HUES64 (cell line): ENCODE measurements around the gene GALNT9.
"Not testable (repeated sequence)": the region's sequence is repeated elsewhere in the genome, so short reads cannot be mapped to it uniquely, and the experiment has no call there.

ENCODE experiments used
- H3K27ac ChIP-seq: 2 replicates; pipeline ENCODE4 v1.7.0; 2013; ENCODE audit warnings: low read depth, low read length, inconsistent platforms
- H3K27me3 ChIP-seq: 2 replicates; pipeline ENCODE4 v1.6.1; 2013; ENCODE audit warnings: mild to moderate bottlenecking, low read length; ENCODE audit not compliant: insufficient read depth
- H3K36me3 ChIP-seq: 2 replicates; pipeline ENCODE4 v1.6.1; 2013; ENCODE audit warnings: mild to moderate bottlenecking, low read length; ENCODE audit not compliant: insufficient read depth
- H3K4me1 ChIP-seq: 2 replicates; pipeline ENCODE4 v1.6.1; 2013; ENCODE audit warnings: mild to moderate bottlenecking, low read length, moderate library complexity; ENCODE audit not compliant: insufficient read depth
- H3K4me3 ChIP-seq: 2 replicates; pipeline ENCODE4 v1.5.1; 2013; ENCODE audit warnings: mild to moderate bottlenecking, low read length, moderate library complexity
- H3K9ac ChIP-seq: 2 replicates; pipeline ENCODE4 v1.6.1; 2013; ENCODE audit warnings: mild to moderate bottlenecking, low read depth, low read length
- H3K9me3 ChIP-seq: 2 replicates; pipeline ENCODE4 v1.6.1; 2013; ENCODE audit warnings: low read depth, low read length; ENCODE audit not compliant: insufficient read depth
- WGBS: fragments of 150-250, 120-280 bp; methylation state at CpG from one replicate; pipeline ENCODE4 v1.1.7; 2013; ENCODE audit warnings: missing lambda C conversion rate; 5-methylcytosine and 5-hydroxymethylcytosine counted together

Gene GALNT9

GRCh38 chr12:132154341-132154761 is 175.0 kb downstream of the GALNT9 start:
- 87% methylated on average over 21 of the region's 21 CpGs for WGBS
- Histone ChIP-seq H3K4me3 (no peak overlapping the region), H3K9ac (no peak overlapping the region), H3K27ac (no peak overlapping the region), H3K27me3 (no peaks in the 10 kb centered on the region), H3K4me1 (no peaks in the 10 kb centered on the region), H3K9me3 (peaks cover 19% of the 10 kb centered on the region), H3K36me3 (peaks cover 28% of the 10 kb centered on the region)

DNA sequence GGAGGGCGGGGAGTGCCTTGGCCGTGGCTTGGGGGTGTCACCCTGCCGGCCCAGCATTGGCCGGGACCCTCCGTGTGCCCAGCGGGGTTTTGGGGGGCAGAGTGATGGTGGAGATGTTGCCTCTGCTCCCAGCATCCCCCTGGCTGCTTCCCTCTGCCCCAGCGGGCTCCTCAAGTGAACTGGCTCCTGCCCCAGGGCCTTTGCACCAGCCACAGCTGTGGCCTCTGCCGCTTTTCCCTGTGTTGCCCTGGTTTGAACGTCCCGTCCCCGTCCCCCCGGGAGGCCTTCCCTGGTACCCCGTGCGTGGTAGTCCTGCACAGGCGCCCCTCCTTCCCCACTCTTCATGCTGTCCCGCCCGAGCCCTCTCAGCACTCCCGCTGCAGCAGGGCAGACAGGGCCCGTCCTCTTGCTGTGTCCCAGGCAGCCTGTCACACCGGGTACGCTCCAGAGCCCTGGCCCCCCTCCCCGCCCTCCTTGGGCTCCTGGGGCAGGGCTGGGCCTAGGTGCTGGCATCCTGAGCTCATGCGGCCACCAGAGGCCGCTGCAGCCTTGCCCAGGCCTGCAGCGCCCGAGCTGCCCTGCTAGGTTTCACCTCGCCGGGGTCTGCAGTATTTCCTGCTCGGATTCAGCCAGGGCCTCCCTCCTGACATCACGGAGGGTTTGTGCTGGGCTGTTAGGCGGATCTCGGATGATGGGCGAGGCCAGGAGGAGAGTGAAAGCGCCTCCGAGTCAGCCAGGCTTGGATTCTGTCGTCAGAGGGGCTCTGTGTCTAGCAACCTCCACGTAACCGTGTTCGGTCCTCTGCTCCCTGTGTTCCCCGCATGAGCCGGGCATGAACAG is 175.7 kb downstream of the GALNT9 start:
- H3K36me3 ChIP-seq = peaks cover 28% of the 10 kb centered on the region
- H3K27me3 ChIP-seq = no peaks in the 10 kb centered on the region
- H3K4me3 ChIP-seq = no peak overlapping the region
- H3K27ac ChIP-seq = no peak overlapping the region
- no peak overlapping the region for H3K9ac ChIP-seq
- peaks cover 19% of the 10 kb centered on the region for H3K9me3 ChIP-seq
- no peaks in the 10 kb centered on the region for H3K4me1 ChIP-seq
- WGBS = 55% methylated on average over 41 of the region's 41 CpGs

- H3K36me3 ChIP-seq = peaks cover 31% of the 10 kb centered on the region
- H3K27me3 ChIP-seq = no peaks in the 10 kb centered on the region
- no peak overlapping the region for H3K9ac ChIP-seq
- H3K4me3 ChIP-seq = no peak overlapping the region
- H3K9me3 ChIP-seq = peaks cover 16% of the 10 kb centered on the region
- no peaks in the 10 kb centered on the region for H3K4me1 ChIP-seq
- no peak overlapping the region for H3K27ac ChIP-seq
- 94% methylated on average over 20 of the region's 20 CpGs for WGBS
These were observed 176.4 kb downstream of the GALNT9 start for GRCh38 chr12:132152953-132153352.

- Histone ChIP-seq H3K36me3 (peaks cover 30% of the 10 kb centered on the region), H3K4me1 (no peaks in the 10 kb centered on the region), H3K27ac (no peak overlapping the region), H3K27me3 (no peaks in the 10 kb centered on the region), H3K4me3 (no peak overlapping the region), H3K9me3 (peaks cover 11% of the 10 kb centered on the region), H3K9ac (no peak overlapping the region)
- WGBS = 95% methylated on average over 9 of the region's 9 CpGs
These were observed 177.0 kb downstream of the GALNT9 start for GRCh38 chr12:132152411-132152821.

DNA sequence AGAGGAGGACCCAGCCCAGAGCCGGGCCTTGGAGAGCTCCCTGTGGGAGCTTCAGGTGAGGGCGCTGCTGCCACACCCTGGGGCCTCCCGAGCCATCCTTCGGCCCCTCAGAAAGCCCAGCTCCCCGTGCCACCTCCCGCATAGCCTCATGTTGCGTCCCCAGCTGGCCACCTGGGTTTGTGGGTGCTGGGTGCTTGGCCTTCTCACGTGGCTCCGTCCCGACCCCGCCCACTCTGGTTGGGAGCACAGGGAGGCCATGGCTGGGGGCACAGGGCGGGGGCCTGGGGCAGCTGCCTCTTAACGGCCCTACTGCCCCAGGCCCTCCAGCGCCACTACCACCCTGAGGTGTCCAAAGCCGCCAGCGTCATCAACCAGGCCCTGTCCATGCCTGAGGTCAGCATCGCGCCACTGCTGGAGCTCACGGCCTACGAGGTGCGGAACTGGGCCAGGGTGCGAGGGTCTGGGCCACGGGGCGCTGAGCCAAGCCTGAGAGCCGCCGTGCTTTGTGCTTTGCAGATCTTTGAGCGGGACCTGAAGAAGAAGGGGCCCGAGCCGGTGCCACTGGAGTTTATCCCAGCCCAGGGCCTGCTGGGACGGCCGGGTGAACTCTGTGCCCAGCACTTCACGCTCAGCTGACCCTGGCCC is 177.5 kb downstream of the GALNT9 start:
- peaks cover 32% of the 10 kb centered on the region for H3K36me3 ChIP-seq
- 95% methylated on average over 32 of the region's 32 CpGs for WGBS
- H3K4me1 ChIP-seq = no peaks in the 10 kb centered on the region
- no peak overlapping the region for H3K27ac ChIP-seq
- H3K9me3 ChIP-seq = peaks cover 6% of the 10 kb centered on the region
- no peak overlapping the region for H3K4me3 ChIP-seq
- H3K27me3 ChIP-seq = no peaks in the 10 kb centered on the region
- H3K9ac ChIP-seq = no peak overlapping the region

DNA sequence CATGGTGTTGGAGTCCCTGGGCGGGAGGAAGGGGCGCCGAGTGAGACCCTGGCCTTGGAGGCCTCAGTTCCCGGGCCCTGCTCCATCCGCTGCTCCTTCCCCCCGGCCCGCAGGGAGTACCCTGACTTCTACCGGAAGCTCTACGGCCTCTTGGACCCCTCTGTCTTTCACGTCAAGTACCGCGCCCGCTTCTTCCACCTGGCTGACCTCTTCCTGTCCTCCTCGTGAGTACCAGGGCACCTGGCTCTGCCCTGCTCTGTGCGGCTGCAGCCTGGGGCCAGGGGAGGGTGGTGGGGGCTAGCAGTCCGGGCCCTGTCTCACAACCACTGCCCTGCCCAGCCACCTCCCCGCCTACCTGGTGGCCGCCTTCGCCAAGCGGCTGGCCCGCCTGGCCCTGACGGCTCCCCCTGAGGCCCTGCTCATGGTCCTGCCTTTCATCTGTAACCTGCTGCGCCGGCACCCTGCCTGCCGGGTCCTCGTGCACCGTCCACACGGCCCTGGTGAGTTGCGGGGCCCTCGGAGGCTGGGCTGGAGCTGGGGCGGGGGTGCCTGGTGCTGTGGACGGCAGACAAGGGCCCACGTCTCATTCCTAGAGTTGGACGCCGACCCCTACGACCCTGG is 178.1 kb downstream of the GALNT9 start:
- Histone ChIP-seq H3K9ac (no peak overlapping the region), H3K36me3 (peaks cover 31% of the 10 kb centered on the region), H3K9me3 (no peaks in the 10 kb centered on the region), H3K27ac (no peak overlapping the region), H3K4me1 (no peaks in the 10 kb centered on the region), H3K27me3 (no peaks in the 10 kb centered on the region), H3K4me3 (no peak overlapping the region)
- WGBS = 95% methylated on average over 36 of the region's 36 CpGs

GRCh38 chr12:132150780-132151144 is 178.6 kb downstream of the GALNT9 start:
- H3K4me3 ChIP-seq = no peak overlapping the region
- peaks cover 32% of the 10 kb centered on the region for H3K36me3 ChIP-seq
- no peaks in the 10 kb centered on the region for H3K4me1 ChIP-seq
- H3K9me3 ChIP-seq = no peaks in the 10 kb centered on the region
- H3K27me3 ChIP-seq = no peaks in the 10 kb centered on the region
- no peak overlapping the region for H3K9ac ChIP-seq
- WGBS = 97% methylated on average over 4 of the region's 6 CpGs
- no peak overlapping the region for H3K27ac ChIP-seq

DNA sequence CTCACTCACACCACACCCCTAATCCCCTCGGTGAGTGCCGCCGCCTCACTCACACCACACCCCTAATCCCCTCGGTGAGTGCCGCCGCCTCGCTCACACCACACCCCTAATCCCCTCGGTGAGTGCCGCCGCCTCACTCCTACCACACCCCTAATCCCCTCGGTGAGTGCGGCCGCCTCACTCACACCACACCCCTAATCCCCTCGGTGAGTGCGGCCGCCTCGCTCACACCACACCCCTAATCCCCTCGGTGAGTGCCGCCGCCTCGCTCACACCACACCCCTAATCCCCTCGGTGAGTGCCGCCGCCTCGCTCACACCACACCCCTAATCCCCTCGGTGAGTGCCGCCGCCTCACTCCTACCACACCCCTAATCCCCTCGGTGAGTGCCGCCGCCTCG is 179.9 kb downstream of the GALNT9 start:
- H3K27me3 ChIP-seq, H3K27ac ChIP-seq, H3K9ac ChIP-seq, H3K4me1 ChIP-seq, H3K9me3 ChIP-seq, H3K4me3 ChIP-seq: not testable (repeated sequence)
- peaks cover 32% of the 10 kb centered on the region for H3K36me3 ChIP-seq
- WGBS = 82% methylated on average over 7 of the region's 32 CpGs

GRCh38 chr12:132148368-132149045 is 180.9 kb downstream of the GALNT9 start:
- H3K36me3 ChIP-seq = peaks cover 32% of the 10 kb centered on the region
- H3K27me3 ChIP-seq = no peaks in the 10 kb centered on the region
- no peaks in the 10 kb centered on the region for H3K4me1 ChIP-seq
- H3K27ac ChIP-seq = no peak overlapping the region
- H3K9me3 ChIP-seq = no peaks in the 10 kb centered on the region
- H3K4me3 ChIP-seq = no peak overlapping the region
- WGBS = 96% methylated on average over 24 of the region's 41 CpGs
- H3K9ac ChIP-seq = no peak overlapping the region

DNA sequence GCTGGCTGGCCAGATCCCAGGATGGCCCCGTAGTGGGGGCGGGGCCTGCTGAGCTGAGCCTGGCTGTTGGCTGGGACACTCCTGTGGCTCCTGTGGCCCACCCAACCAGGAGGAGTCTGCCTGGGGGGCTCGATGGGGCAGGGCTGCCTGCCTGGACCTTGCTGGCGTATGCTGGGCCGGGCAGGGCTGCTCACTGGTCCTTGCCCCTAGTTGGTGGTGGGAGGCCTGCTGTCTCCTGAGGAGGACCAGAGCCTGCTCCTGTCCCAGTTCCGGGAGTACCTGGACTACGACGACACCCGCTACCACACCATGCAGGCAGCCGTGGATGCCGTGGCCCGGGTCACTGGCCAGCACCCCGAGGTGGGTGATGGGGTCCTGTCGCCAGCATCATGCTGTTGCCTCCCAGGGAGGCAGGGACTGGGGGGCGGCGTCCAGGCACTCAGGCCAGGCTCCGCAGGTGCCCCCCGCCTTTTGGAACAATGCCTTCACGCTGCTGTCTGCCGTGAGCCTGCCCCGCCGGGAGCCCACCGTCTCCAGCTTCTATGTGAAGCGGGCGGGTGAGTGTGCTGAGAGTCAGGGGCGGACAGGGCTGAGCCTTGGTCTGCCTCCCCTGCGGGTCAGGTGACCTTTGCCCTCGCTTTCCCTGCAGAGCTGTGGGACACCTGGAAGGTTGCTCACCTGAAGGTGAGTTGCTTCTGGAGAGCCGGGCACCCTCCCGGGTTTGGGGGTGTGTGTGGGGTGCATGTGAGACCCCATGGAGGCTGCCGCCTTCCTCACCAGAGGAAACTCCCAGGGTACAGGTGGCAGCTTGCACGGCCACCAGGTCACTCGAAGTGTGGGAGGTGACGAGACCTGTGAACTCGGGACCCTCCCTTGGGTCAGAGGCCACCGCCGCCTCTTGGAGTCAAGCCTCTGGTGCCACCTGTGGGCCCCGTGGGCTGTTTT is 181.7 kb downstream of the GALNT9 start:
- Histone ChIP-seq H3K27ac (no peak overlapping the region), H3K4me3 (no peak overlapping the region), H3K9ac (no peak overlapping the region), H3K36me3 (peaks cover 33% of the 10 kb centered on the region), H3K4me1 (no peaks in the 10 kb centered on the region), H3K27me3 (no peaks in the 10 kb centered on the region), H3K9me3 (no peaks in the 10 kb centered on the region)
- WGBS = 95% methylated on average over 38 of the region's 38 CpGs
